Measurements from ENCODE around the gene CREBBP. TPM values are rescaled to one million over a fixed set of nuclear protein-coding genes. Genes with fewer than 3 reads are reported as not detected.

The CREBBP gene
- total RNA-seq, 1 experiment from 2014 or later = 26.4 TPM

GRCh38 chr16:3740934-3741333, 139.6 kb downstream of the CREBBP start:
- H3K27me3 ChIP-seq (ENCODE audit: low read length) = no peaks in the 10 kb centered on the region
- no peak overlapping the region for H2AFZ ChIP-seq (ENCODE audit: low read length)
- H3K79me2 ChIP-seq (ENCODE audit: low read length) = no peaks in the 10 kb centered on the region
- no peak overlapping the region for H3K9ac ChIP-seq (ENCODE audit: low read length)
- H4K20me1 ChIP-seq (ENCODE audit: insufficient read depth, low read depth, low read length) = 0 out of 2 replicates have a peak, but pooled peaks cover 2% of the 10 kb centered on the region
- no peak overlapping the region for H3K4me3 ChIP-seq (ENCODE audit: low read length)
- H3K27ac ChIP-seq (ENCODE audit: low read length) = no peak overlapping the region
- no peak overlapping the region for H3K4me2 ChIP-seq (ENCODE audit: low read depth, low read length, poor library complexity, severe bottlenecking)
- peaks cover 34% of the 10 kb centered on the region; the same call in 1 of the 2 replicates for H3K36me3 ChIP-seq (ENCODE audit: insufficient read depth, low read length)
- no peak for DNase-seq
- no peaks in the 10 kb centered on the region for H3K9me2 ChIP-seq (replicated peaks; ENCODE audit: insufficient read depth, low read length)
- H3K9me3 ChIP-seq (ENCODE audit: low read length) = no peaks in the 10 kb centered on the region
- H3K4me1 ChIP-seq (ENCODE audit: low read length) = no peaks in the 10 kb centered on the region

GRCh38 chr16:3740186-3740585, 140.3 kb downstream of the CREBBP start:
- H3K27ac ChIP-seq (ENCODE audit: low read length) = no peak overlapping the region
- H3K4me1 ChIP-seq (ENCODE audit: low read length) = no peaks in the 10 kb centered on the region
- no peaks in the 10 kb centered on the region for H3K27me3 ChIP-seq (ENCODE audit: low read length)
- DNase-seq = no peak
- no peaks in the 10 kb centered on the region for H3K9me2 ChIP-seq (replicated peaks; ENCODE audit: insufficient read depth, low read length)
- H3K9me3 ChIP-seq (ENCODE audit: low read length) = no peaks in the 10 kb centered on the region
- H3K36me3 ChIP-seq (ENCODE audit: insufficient read depth, low read length) = peaks cover 34% of the 10 kb centered on the region; the same call in 1 of the 2 replicates
- H3K9ac ChIP-seq (ENCODE audit: low read length) = no peak overlapping the region
- 0 out of 2 replicates have a peak, but pooled peaks cover 2% of the 10 kb centered on the region for H4K20me1 ChIP-seq (ENCODE audit: insufficient read depth, low read depth, low read length)
- no peak overlapping the region for H3K4me3 ChIP-seq (ENCODE audit: low read length)
- no peak overlapping the region for H2AFZ ChIP-seq (ENCODE audit: low read length)
- H3K79me2 ChIP-seq (ENCODE audit: low read length) = no peaks in the 10 kb centered on the region
- no peak overlapping the region for H3K4me2 ChIP-seq (ENCODE audit: low read depth, low read length, poor library complexity, severe bottlenecking)

- Histone ChIP-seq H3K4me2 (ENCODE audit: low read depth, low read length, poor library complexity, severe bottlenecking) (no peak overlapping the region), H3K79me2 (ENCODE audit: low read length) (no peaks in the 10 kb centered on the region), H3K4me1 (ENCODE audit: low read length) (no peaks in the 10 kb centered on the region), H4K20me1 (ENCODE audit: insufficient read depth, low read depth, low read length) (0 out of 2 replicates have a peak, but pooled peaks cover 2% of the 10 kb centered on the region), H3K4me3 (ENCODE audit: low read length) (no peak overlapping the region), H3K27ac (ENCODE audit: low read length) (no peak overlapping the region), H3K9ac (ENCODE audit: low read length) (no peak overlapping the region), H2AFZ (ENCODE audit: low read length) (no peak overlapping the region), H3K36me3 (ENCODE audit: insufficient read depth, low read length) (peaks cover 34% of the 10 kb centered on the region), H3K27me3 (ENCODE audit: low read length) (no peaks in the 10 kb centered on the region), H3K9me2 (replicated peaks; ENCODE audit: insufficient read depth, low read length) (no peaks in the 10 kb centered on the region), H3K9me3 (ENCODE audit: low read length) (no peaks in the 10 kb centered on the region)
- DNase-seq = no peak
Measured at GRCh38 chr16:3739636-3740035, 140.9 kb downstream of the CREBBP start.

DNA sequence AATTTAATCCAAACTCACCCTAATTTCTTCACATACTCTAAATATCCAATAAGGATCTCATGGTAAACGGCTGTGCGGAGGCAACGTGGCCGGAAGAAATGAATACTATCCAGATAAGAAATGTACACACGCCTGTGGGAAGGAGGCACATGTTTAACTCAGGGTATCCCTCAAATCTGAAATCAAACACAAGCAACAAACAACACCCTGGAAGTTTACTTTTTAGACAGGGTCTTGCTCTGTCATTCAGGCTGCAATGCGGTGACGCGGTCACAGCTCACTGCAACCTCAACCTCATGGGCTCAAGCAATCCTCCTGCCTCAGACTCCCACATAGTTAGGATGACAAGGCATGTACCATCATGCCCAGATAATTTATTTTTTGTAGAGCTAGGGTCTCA, 142.0 kb downstream of the CREBBP start:
- no peaks in the 10 kb centered on the region for H3K79me2 ChIP-seq (ENCODE audit: low read length)
- no peak for DNase-seq
- H3K27me3 ChIP-seq (ENCODE audit: low read length) = no peaks in the 10 kb centered on the region
- H3K9ac ChIP-seq (ENCODE audit: low read length) = no peak overlapping the region
- H3K9me3 ChIP-seq (ENCODE audit: low read length) = no peaks in the 10 kb centered on the region
- H4K20me1 ChIP-seq (ENCODE audit: insufficient read depth, low read depth, low read length) = 0 out of 2 replicates have a peak, but pooled peaks cover 2% of the 10 kb centered on the region
- H2AFZ ChIP-seq (ENCODE audit: low read length) = no peak overlapping the region
- H3K4me1 ChIP-seq (ENCODE audit: low read length) = no peaks in the 10 kb centered on the region
- H3K36me3 ChIP-seq (ENCODE audit: insufficient read depth, low read length) = peaks cover 34% of the 10 kb centered on the region
- no peak overlapping the region for H3K27ac ChIP-seq (ENCODE audit: low read length)
- no peak overlapping the region for H3K4me2 ChIP-seq (ENCODE audit: low read depth, low read length, poor library complexity, severe bottlenecking)
- H3K4me3 ChIP-seq (ENCODE audit: low read length) = no peak overlapping the region
- H3K9me2 ChIP-seq (replicated peaks; ENCODE audit: insufficient read depth, low read length) = no peaks in the 10 kb centered on the region

DNA sequence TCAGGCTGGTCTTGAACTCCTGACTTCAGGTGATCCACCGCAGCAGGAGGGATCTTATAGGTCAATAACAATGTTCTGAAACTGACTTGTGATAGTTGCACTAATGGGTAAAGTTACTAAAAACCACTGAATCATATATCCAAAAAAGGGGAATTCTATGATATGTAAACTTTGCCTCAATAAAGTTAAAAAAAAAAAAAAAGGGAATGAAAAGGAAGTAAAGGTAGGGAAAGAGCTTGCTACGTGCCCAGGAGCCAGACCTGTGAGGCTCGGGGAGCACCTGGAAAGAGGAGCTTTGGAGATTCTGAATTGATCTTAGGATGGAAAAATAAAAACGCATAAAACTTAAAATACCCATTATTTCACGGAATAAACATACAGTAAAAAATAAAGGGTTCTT, 142.4 kb downstream of the CREBBP start:
- H3K4me1 ChIP-seq (ENCODE audit: low read length) = no peaks in the 10 kb centered on the region
- H3K9me2 ChIP-seq (replicated peaks; ENCODE audit: insufficient read depth, low read length) = no peaks in the 10 kb centered on the region
- no peak overlapping the region for H3K9ac ChIP-seq (ENCODE audit: low read length)
- no peak overlapping the region for H3K27ac ChIP-seq (ENCODE audit: low read length)
- H3K79me2 ChIP-seq (ENCODE audit: low read length) = no peaks in the 10 kb centered on the region
- H3K4me2 ChIP-seq (ENCODE audit: low read depth, low read length, poor library complexity, severe bottlenecking) = no peak overlapping the region
- H2AFZ ChIP-seq (ENCODE audit: low read length) = no peak overlapping the region
- no peaks in the 10 kb centered on the region for H3K27me3 ChIP-seq (ENCODE audit: low read length)
- H3K4me3 ChIP-seq (ENCODE audit: low read length) = no peak overlapping the region
- no peaks in the 10 kb centered on the region for H3K9me3 ChIP-seq (ENCODE audit: low read length)
- H3K36me3 ChIP-seq (ENCODE audit: insufficient read depth, low read length) = peaks cover 31% of the 10 kb centered on the region
- 0 out of 2 replicates have a peak, but pooled peaks cover 1% of the 10 kb centered on the region for H4K20me1 ChIP-seq (ENCODE audit: insufficient read depth, low read depth, low read length)
- no peak for DNase-seq

DNA sequence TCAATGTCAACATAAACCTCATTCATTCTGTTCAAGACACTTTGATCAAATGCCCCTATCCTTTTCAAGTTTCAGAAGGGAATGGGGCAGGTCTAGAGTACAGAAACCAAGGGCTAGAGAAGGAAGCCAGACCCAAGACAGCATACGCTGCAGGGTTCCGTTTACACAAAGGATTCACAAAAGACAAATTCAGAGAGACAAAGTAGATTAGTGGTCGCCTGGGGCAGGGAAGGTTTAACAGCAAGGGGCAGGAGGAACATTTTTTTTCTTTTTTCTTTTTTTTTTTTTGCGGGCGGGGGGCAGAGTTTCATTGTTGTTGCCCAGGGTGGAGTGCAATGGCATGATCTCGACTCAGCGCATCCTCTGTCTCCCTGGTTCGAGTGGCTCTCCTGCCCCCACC, 143.3 kb downstream of the CREBBP start:
- DNase-seq = no peak
- H3K27ac ChIP-seq (ENCODE audit: low read length) = no peak overlapping the region
- H3K9me3 ChIP-seq (ENCODE audit: low read length) = no peaks in the 10 kb centered on the region
- H4K20me1 ChIP-seq (ENCODE audit: insufficient read depth, low read depth, low read length) = no peaks in the 10 kb centered on the region
- H3K9ac ChIP-seq (ENCODE audit: low read length) = no peak overlapping the region
- H3K9me2 ChIP-seq (replicated peaks; ENCODE audit: insufficient read depth, low read length) = no peaks in the 10 kb centered on the region
- no peak overlapping the region for H3K4me3 ChIP-seq (ENCODE audit: low read length)
- H3K36me3 ChIP-seq (ENCODE audit: insufficient read depth, low read length) = peaks cover 26% of the 10 kb centered on the region
- no peak overlapping the region for H3K4me2 ChIP-seq (ENCODE audit: low read depth, low read length, poor library complexity, severe bottlenecking)
- no peaks in the 10 kb centered on the region for H3K79me2 ChIP-seq (ENCODE audit: low read length)
- no peaks in the 10 kb centered on the region for H3K27me3 ChIP-seq (ENCODE audit: low read length)
- no peaks in the 10 kb centered on the region for H3K4me1 ChIP-seq (ENCODE audit: low read length)
- H2AFZ ChIP-seq (ENCODE audit: low read length) = no peak overlapping the region

DNA sequence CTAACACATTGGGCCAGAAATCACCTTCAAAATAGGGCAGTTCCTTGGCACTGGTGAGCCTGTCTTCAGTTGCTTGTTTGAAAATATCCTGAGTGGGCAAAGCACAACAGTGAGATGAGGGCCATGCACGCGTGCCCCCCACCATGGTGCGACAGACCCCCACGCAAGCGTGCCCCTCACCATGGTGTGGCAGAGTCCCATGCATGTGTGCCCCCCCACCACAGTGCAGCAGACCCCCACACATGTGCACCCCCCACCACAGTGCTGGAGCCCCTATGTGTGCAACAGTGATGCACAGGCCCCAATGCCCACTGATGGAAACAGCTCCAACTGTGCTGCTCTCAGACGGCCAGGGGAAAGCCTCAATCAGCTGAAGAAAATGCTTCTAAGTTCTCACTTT, 144.4 kb downstream of the CREBBP start:
- H3K79me2 ChIP-seq (ENCODE audit: low read length) = no peaks in the 10 kb centered on the region
- H3K4me1 ChIP-seq (ENCODE audit: low read length) = no peaks in the 10 kb centered on the region
- peaks cover 26% of the 10 kb centered on the region for H3K36me3 ChIP-seq (ENCODE audit: insufficient read depth, low read length)
- H3K9me2 ChIP-seq (replicated peaks; ENCODE audit: insufficient read depth, low read length) = no peaks in the 10 kb centered on the region
- H3K4me3 ChIP-seq (ENCODE audit: low read length) = no peak overlapping the region
- H3K4me2 ChIP-seq (ENCODE audit: low read depth, low read length, poor library complexity, severe bottlenecking) = no peak overlapping the region
- H3K9me3 ChIP-seq (ENCODE audit: low read length) = no peaks in the 10 kb centered on the region
- no peak overlapping the region for H2AFZ ChIP-seq (ENCODE audit: low read length)
- H4K20me1 ChIP-seq (ENCODE audit: insufficient read depth, low read depth, low read length) = no peaks in the 10 kb centered on the region
- H3K27ac ChIP-seq (ENCODE audit: low read length) = no peak overlapping the region
- no peak for DNase-seq
- H3K9ac ChIP-seq (ENCODE audit: low read length) = no peak overlapping the region
- no peaks in the 10 kb centered on the region for H3K27me3 ChIP-seq (ENCODE audit: low read length)

DNA sequence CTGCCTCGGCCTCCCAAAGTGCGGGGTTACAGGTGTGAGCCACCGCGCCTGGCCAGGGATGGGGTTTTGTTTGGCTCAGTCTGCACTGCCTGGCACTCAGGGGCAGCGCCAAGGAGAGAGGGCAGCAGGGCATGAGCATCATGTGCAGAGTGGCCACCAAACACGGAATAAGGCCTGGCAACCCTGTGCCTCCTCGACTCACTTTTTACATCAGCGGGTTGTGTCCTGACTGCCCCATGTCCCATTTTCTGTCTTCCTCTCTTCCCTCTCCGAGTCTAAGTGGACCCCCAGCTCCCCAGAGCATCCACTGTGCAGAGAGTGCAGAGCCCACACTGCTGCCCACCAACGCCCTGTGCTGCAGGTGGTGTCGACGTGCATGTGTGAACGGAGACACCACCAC, 145.0 kb downstream of the CREBBP start:
- H2AFZ ChIP-seq (ENCODE audit: low read length) = no peak overlapping the region
- H3K4me1 ChIP-seq (ENCODE audit: low read length) = no peaks in the 10 kb centered on the region
- DNase-seq = no peak
- no peaks in the 10 kb centered on the region for H3K79me2 ChIP-seq (ENCODE audit: low read length)
- no peaks in the 10 kb centered on the region for H4K20me1 ChIP-seq (ENCODE audit: insufficient read depth, low read depth, low read length)
- H3K4me2 ChIP-seq (ENCODE audit: low read depth, low read length, poor library complexity, severe bottlenecking) = no peak overlapping the region
- no peak overlapping the region for H3K9ac ChIP-seq (ENCODE audit: low read length)
- H3K36me3 ChIP-seq (ENCODE audit: insufficient read depth, low read length) = peaks cover 26% of the 10 kb centered on the region
- no peaks in the 10 kb centered on the region for H3K9me3 ChIP-seq (ENCODE audit: low read length)
- H3K27me3 ChIP-seq (ENCODE audit: low read length) = no peaks in the 10 kb centered on the region
- no peak overlapping the region for H3K4me3 ChIP-seq (ENCODE audit: low read length)
- no peaks in the 10 kb centered on the region for H3K9me2 ChIP-seq (replicated peaks; ENCODE audit: insufficient read depth, low read length)
- H3K27ac ChIP-seq (ENCODE audit: low read length) = no peak overlapping the region

GRCh38 chr16:3734758-3735221, 145.7 kb downstream of the CREBBP start:
- Histone ChIP-seq H3K4me1 (ENCODE audit: low read length) (no peaks in the 10 kb centered on the region), H3K9me3 (ENCODE audit: low read length) (no peaks in the 10 kb centered on the region), H3K9me2 (replicated peaks; ENCODE audit: insufficient read depth, low read length) (no peaks in the 10 kb centered on the region), H3K9ac (ENCODE audit: low read length) (no peak overlapping the region), H4K20me1 (ENCODE audit: insufficient read depth, low read depth, low read length) (no peaks in the 10 kb centered on the region), H3K27ac (ENCODE audit: low read length) (no peak overlapping the region), H3K79me2 (ENCODE audit: low read length) (no peaks in the 10 kb centered on the region), H3K4me2 (ENCODE audit: low read depth, low read length, poor library complexity, severe bottlenecking) (no peak overlapping the region), H3K36me3 (ENCODE audit: insufficient read depth, low read length) (peaks cover 23% of the 10 kb centered on the region), H3K4me3 (ENCODE audit: low read length) (no peak overlapping the region), H2AFZ (ENCODE audit: low read length) (no peak overlapping the region), H3K27me3 (ENCODE audit: low read length) (no peaks in the 10 kb centered on the region)
- no peak for DNase-seq

All from Karpas-422 (cell line).